ENCODE measurements around the gene XRN1. TPM values are rescaled to one million over a fixed set of nuclear protein-coding genes. Genes with fewer than 3 reads are reported as not detected.
"Not testable (repeated sequence)": the region's sequence is repeated elsewhere in the genome, so short reads cannot be mapped to it uniquely, and the experiment has no call there.

Gene XRN1
- total RNA-seq, 2 donors from 2014 or later, result 32.1 to 33.3 TPM

- no peak overlapping the region for H3K4me3 ChIP-seq
- no peaks in the 10 kb centered on the region for H3K36me3 ChIP-seq
- TF ChIP-seq CTCF (IDR thresholded peaks at IDR 0.05) (no peak), POLR2A (IDR thresholded peaks at IDR 0.05) (no peak), POLR2AphosphoS5 (IDR thresholded peaks at IDR 0.05) (no peak)
- intact Hi-C loops (cut with DNase I), result no loop called here
- no peaks in the 10 kb centered on the region for H3K4me1 ChIP-seq (replicated peaks)
- H3K27me3 ChIP-seq (replicated peaks; ENCODE audit: insufficient read depth), result no peaks in the 10 kb centered on the region
- H3K9me3 ChIP-seq, result no peaks in the 10 kb centered on the region
- no peak for DNase-seq (ENCODE audit: low spot score)
- 78% methylated on average over 1 of the region's 1 CpG for WGBS
- H3K27ac ChIP-seq, result no peak overlapping the region
Measured at GRCh38 chr3:142319094-142319493, 128.7 kb downstream of the XRN1 start.

- no peaks in the 10 kb centered on the region for H3K27me3 ChIP-seq (replicated peaks; ENCODE audit: insufficient read depth)
- H3K9me3 ChIP-seq, result no peaks in the 10 kb centered on the region
- DNase-seq (ENCODE audit: low spot score), result no peak
- no peaks in the 10 kb centered on the region for H3K36me3 ChIP-seq
- no peak overlapping the region for H3K4me3 ChIP-seq
- no peak for TF ChIP-seq POLR2AphosphoS5 (IDR thresholded peaks at IDR 0.05)
- intact Hi-C loops (cut with DNase I), result no loop called here
- H3K4me1 ChIP-seq (replicated peaks), result no peaks in the 10 kb centered on the region
- H3K27ac ChIP-seq, result no peak overlapping the region
Measured at GRCh38 chr3:142318331-142318730, 129.5 kb downstream of the XRN1 start.

GRCh38 chr3:142315978-142316388 is 131.9 kb downstream of the XRN1 start:
- H3K36me3 ChIP-seq; H3K4me1 ChIP-seq (replicated peaks); H3K27ac ChIP-seq; H3K9me3 ChIP-seq; H3K27me3 ChIP-seq (replicated peaks; ENCODE audit: insufficient read depth); DNase-seq (ENCODE audit: low spot score); H3K4me3 ChIP-seq; intact Hi-C loops (cut with DNase I): not testable (repeated sequence)
- WGBS, result 92% methylated on average over 2 of the region's 2 CpGs

GRCh38 chr3:142315083-142315482 is 132.8 kb downstream of the XRN1 start:
- DNase-seq (ENCODE audit: low spot score), result no peak
- Histone ChIP-seq H3K4me3 (no peak overlapping the region), H3K27me3 (replicated peaks; ENCODE audit: insufficient read depth) (no peaks in the 10 kb centered on the region), H3K27ac (no peak overlapping the region), H3K4me1 (replicated peaks) (no peaks in the 10 kb centered on the region), H3K36me3 (no peaks in the 10 kb centered on the region), H3K9me3 (no peaks in the 10 kb centered on the region)
- intact Hi-C loops (cut with DNase I), result no loop called here
- TF ChIP-seq POLR2A (IDR thresholded peaks at IDR 0.05) (no peak), POLR2AphosphoS5 (IDR thresholded peaks at IDR 0.05) (no peak), CTCF (IDR thresholded peaks at IDR 0.05) (no peak)

DNA sequence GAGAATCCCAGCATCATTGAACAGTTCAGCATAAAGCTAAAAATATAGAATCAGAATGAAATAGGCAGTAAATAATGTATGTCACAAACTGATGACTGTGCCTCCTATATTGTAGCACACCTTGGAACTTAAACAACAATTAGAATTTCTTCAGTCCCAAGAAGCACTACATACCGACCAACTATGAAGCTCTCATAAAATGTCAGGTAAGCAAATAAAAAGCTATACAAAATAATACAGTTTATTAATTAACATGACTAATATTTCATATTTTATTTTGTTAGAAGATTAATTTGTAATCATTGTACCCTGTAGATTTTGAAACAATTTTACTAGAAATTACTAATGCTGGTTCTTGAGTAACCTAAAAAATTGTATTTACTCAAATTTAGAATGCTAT is 137.4 kb downstream of the XRN1 start:
- DNase-seq (ENCODE audit: low spot score), result no peak
- WGBS, result 56% methylated on average over 1 of the region's 1 CpG
- intact Hi-C loops (cut with DNase I), result no loop called here
- Histone ChIP-seq H3K36me3 (no peaks in the 10 kb centered on the region), H3K27me3 (replicated peaks; ENCODE audit: insufficient read depth) (no peaks in the 10 kb centered on the region), H3K4me1 (replicated peaks) (no peaks in the 10 kb centered on the region), H3K4me3 (no peak overlapping the region), H3K27ac (no peak overlapping the region), H3K9me3 (no peaks in the 10 kb centered on the region)
- TF ChIP-seq POLR2A (IDR thresholded peaks at IDR 0.05), result no peak
- TF ChIP-seq CTCF (IDR thresholded peaks at IDR 0.05), result no peak
- no peak for TF ChIP-seq POLR2AphosphoS5 (IDR thresholded peaks at IDR 0.05)

DNA sequence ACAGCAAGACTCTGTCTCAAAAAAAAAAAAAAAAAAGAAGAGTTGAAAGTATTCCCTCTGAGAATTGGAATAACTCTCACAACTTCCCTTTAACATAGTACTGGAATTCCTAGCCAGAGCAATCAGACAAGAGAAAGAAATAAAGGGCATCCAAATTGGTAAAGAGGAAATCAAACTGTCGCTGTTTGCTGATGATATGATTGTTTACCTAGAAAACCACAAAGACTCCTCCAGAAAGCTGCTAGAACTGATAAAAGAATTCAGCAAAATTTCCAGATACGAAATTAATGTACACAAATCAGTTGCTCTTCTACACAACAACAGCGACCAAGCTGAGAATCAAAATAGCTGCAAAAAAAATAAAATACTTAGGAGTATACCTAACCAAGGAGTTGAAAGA is 145.0 kb downstream of the XRN1 start:
- H3K27me3 ChIP-seq (replicated peaks; ENCODE audit: insufficient read depth); H3K9me3 ChIP-seq; H3K36me3 ChIP-seq; H3K27ac ChIP-seq; H3K4me3 ChIP-seq; intact Hi-C loops (cut with DNase I); DNase-seq (ENCODE audit: low spot score); H3K4me1 ChIP-seq (replicated peaks): not testable (repeated sequence)
- 97% methylated on average over 3 of the region's 3 CpGs for WGBS

Measured in prostate gland (tissue), 2 donors.